ENCODE data around the gene COPS7B. TPM values are rescaled to one million over a fixed set of nuclear protein-coding genes. Genes with fewer than 3 reads are reported as not detected.

COPS7B gene
- total RNA-seq, 6 experiments from 2014 or later = 34.9 to 45.6 (median 40.9) TPM

- Mint-ChIP-seq H3K9me3 (peaks cover 4% of the 10 kb centered on the region; the same call in 1 of the 2 replicates), H3K4me3 (no peak overlapping the region), H3K27ac (peak overlapping the region; percentile 71), H3K4me1 (ENCODE audit: low read depth) (peaks cover 21% of the 10 kb centered on the region), H3K36me3 (ENCODE audit: low read depth) (peaks cover 43% of the 10 kb centered on the region), H3K27me3 (ENCODE audit: insufficient read depth) (no peaks in the 10 kb centered on the region)
- DNase-seq = peak; percentile 71
- TF ChIP-seq, protein P1, sequence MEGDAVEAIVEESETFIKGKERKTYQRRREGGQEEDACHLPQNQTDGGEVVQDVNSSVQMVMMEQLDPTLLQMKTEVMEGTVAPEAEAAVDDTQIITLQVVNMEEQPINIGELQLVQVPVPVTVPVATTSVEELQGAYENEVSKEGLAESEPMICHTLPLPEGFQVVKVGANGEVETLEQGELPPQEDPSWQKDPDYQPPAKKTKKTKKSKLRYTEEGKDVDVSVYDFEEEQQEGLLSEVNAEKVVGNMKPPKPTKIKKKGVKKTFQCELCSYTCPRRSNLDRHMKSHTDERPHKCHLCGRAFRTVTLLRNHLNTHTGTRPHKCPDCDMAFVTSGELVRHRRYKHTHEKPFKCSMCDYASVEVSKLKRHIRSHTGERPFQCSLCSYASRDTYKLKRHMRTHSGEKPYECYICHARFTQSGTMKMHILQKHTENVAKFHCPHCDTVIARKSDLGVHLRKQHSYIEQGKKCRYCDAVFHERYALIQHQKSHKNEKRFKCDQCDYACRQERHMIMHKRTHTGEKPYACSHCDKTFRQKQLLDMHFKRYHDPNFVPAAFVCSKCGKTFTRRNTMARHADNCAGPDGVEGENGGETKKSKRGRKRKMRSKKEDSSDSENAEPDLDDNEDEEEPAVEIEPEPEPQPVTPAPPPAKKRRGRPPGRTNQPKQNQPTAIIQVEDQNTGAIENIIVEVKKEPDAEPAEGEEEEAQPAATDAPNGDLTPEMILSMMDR (IDR thresholded peaks at IDR 0.05) = no peak
Observed at GRCh38 chr2:231810905-231811304, 24.7 kb downstream of the COPS7B start.

DNA sequence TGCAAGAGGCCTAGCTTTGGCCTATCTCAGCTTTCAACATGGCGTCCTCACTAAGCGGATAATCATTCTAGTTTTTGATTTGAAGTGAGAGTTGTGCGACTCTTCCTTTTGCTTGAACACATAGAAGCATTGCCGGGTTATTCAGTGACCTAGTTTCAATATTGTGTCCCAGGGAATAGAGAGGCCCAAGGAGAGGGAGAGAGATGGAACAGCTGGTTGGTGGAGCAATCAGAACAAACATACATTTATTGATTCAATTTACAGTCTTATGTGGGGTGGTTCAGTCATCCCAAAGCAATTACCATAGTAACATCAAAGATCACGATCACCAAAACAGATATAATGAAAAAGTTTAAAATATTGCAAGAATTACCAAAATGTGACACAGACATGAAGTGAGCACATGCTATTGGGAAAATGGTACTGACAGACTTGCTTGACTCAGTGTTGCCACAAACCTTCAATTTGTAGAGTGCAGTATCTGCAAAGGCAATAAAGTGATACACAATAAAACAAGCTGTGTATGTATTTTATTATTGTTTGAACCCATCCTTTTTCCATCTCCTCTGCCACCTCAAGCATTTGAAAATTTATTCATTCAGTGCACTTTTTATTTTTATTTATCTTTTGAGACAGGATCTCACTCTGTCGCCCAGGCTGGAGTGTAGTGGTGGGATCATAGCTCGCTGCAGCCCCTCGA, 30.2 kb downstream of the COPS7B start:
- Mint-ChIP-seq H3K27me3 (ENCODE audit: insufficient read depth) (peaks cover 10% of the 10 kb centered on the region; the same call in 1 of the 2 replicates), H3K27ac (no peak overlapping the region), H3K9me3 (peaks cover 4% of the 10 kb centered on the region; the same call in 1 of the 2 replicates), H3K36me3 (ENCODE audit: low read depth) (peaks cover 37% of the 10 kb centered on the region), H3K4me1 (ENCODE audit: low read depth) (peaks cover 3% of the 10 kb centered on the region), H3K4me3 (no peak overlapping the region)
- DNase-seq = no peak
- TF ChIP-seq, protein P1 (IDR thresholded peaks at IDR 0.05) = no peak

DNA sequence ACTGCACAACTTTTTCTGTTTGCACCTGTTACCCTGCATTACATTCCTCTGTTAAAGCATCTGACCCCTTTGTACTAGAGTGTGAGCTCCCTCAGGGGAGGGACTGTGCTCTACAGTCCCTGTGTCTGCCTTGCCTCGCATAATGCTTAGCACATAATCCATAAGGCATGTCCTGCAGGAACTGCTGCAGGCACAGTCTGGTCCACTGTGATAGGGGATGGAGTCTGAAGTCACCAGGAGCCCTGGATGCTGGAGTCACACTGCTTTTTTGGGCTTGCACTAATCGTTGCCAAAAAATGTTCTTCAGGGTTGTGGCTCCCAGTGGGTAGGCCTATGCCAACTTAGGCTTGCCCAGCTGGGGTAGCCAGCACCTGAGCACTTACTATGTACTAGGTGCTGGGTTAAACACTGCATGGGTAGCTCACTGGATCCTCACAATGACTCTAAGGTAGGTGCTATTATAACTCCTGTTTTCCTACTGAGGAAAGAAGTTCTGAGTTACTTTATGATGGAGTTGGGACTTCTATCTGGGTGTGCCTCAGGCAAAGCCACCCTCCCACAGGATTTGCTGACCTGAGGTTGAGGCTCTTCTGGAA, 33.3 kb downstream of the COPS7B start:
- Mint-ChIP-seq H3K4me1 (ENCODE audit: low read depth) (no peaks in the 10 kb centered on the region), H3K4me3 (no peak overlapping the region), H3K27me3 (ENCODE audit: insufficient read depth) (peaks cover 17% of the 10 kb centered on the region), H3K36me3 (ENCODE audit: low read depth) (peaks cover 20% of the 10 kb centered on the region), H3K27ac (no peak overlapping the region), H3K9me3 (peaks cover 9% of the 10 kb centered on the region; the same call in 1 of the 2 replicates)
- TF ChIP-seq, protein P1 (IDR thresholded peaks at IDR 0.05) = no peak
- no peak for DNase-seq

DNA sequence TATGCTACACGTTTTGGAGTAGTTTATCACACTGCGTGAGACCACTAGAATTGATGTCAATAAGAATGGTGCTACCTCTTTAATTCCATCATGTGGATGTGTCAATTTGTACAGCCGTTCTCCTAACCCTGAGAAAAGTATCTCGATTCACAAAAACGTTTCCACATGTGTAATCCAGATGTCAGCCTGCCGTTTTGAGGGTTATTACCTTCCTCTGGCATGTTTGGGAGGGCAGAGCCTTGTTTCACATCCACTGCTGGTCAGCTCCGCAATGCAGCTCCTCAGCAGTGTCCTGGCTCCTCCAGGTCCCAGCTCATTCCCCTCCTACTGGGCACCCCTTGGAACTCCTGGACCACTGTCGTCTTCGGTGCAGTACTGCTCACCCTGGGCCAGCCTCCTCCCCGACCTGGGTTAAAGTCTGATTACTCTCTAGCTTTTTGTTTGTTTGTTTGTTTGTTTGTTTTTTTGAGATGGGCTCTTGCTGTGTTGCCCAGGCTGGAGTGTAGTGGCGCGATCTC, 34.6 kb downstream of the COPS7B start:
- no peaks in the 10 kb centered on the region for H3K4me1 Mint-ChIP-seq (ENCODE audit: low read depth)
- TF ChIP-seq, protein P1 (IDR thresholded peaks at IDR 0.05) = no peak
- H3K4me3 Mint-ChIP-seq = no peak overlapping the region
- H3K9me3 Mint-ChIP-seq = peaks cover 5% of the 10 kb centered on the region; the same call in 1 of the 2 replicates
- H3K27me3 Mint-ChIP-seq (ENCODE audit: insufficient read depth) = peaks cover 21% of the 10 kb centered on the region
- H3K36me3 Mint-ChIP-seq (ENCODE audit: low read depth) = peaks cover 10% of the 10 kb centered on the region; the same call in 1 of the 2 replicates
- DNase-seq = no peak
- H3K27ac Mint-ChIP-seq = no peak overlapping the region

GRCh38 chr2:231821908-231822307, 35.7 kb downstream of the COPS7B start:
- TF ChIP-seq, protein P1 (IDR thresholded peaks at IDR 0.05) = no peak
- H3K9me3 Mint-ChIP-seq = peaks cover 5% of the 10 kb centered on the region; the same call in 1 of the 2 replicates
- H3K27me3 Mint-ChIP-seq (ENCODE audit: insufficient read depth) = peaks cover 21% of the 10 kb centered on the region
- peaks cover 6% of the 10 kb centered on the region; the same call in 1 of the 2 replicates for H3K36me3 Mint-ChIP-seq (ENCODE audit: low read depth)
- H3K4me3 Mint-ChIP-seq = no peak overlapping the region
- H3K27ac Mint-ChIP-seq = no peak overlapping the region
- no peaks in the 10 kb centered on the region for H3K4me1 Mint-ChIP-seq (ENCODE audit: low read depth)
- DNase-seq = no peak
